Testis (tissue), 2 donors: Measurements from ENCODE around the gene RNF220.

Experiments
- CTCF ChIP-seq, 3 experiments: fragments of 450-650 bp in 2 of 3; fragments of 200-600 bp in 1 of 3; sonication (generic) in 1 of 3; IDR thresholded peaks; one replicate each; pipeline ENCODE4 v1.5.1; 2016 to 2019; ENCODE audit warnings: antibody characterized with exemption in 3 of 3, mild to moderate bottlenecking in 2 of 3, moderate library complexity in 1 of 3
- POLR2A ChIP-seq: fragments of 450-650 bp; IDR thresholded peaks from one replicate; pipeline ENCODE4 v1.6.1; 2017; ENCODE audit warnings: antibody characterized with exemption, mild to moderate bottlenecking, moderate library complexity

- TF ChIP-seq CTCF (IDR thresholded peaks at IDR 0.05) (no peak), POLR2A (no peak)
Observed at GRCh38 chr1:44524655-44525500, 119.8 kb downstream of the RNF220 start.
